ENCODE measurements around the gene MUS81. TPM values are rescaled to one million over a fixed set of nuclear protein-coding genes. Genes with fewer than 3 reads are reported as not detected.

The MUS81 gene
- total and polyA plus RNA-seq, 2 experiments from 2014 or later, result 23.8 to 47.0 TPM

- H3K9me3 ChIP-seq (ENCODE audit: low read depth), result no peaks in the 10 kb centered on the region
- 75% methylated on average over 11 of the region's 11 CpGs for WGBS (ENCODE audit: low lambda C conversion rate, missing lambda C conversion rate)
- H3K36me3 ChIP-seq (replicated peaks; ENCODE audit: insufficient read depth, low read depth), result no peaks in the 10 kb centered on the region
- peak overlapping the region; percentile 93 for H3K4me2 ChIP-seq
- no peaks in the 10 kb centered on the region for H3K9me2 ChIP-seq (replicated peaks; ENCODE audit: insufficient read depth)
- TF ChIP-seq EZH2 (IDR thresholded peaks at IDR 0.05; ENCODE audit: borderline replicate concordance) (no peak), EZH2phosphoT487 (IDR thresholded peaks at IDR 0.05; ENCODE audit: low read depth, severe bottlenecking, unreplicated experiment) (no peak), CTCF (IDR thresholded peaks at IDR 0.05; ENCODE audit: poor library complexity) (no peak)
- H3K27ac ChIP-seq, result peak overlapping the region; percentile 23
- H3K4me1 ChIP-seq (ENCODE audit: insufficient read depth), result peaks cover 15% of the 10 kb centered on the region
- no peak for DNase-seq (ENCODE audit: low spot score)
- H3K79me2 ChIP-seq, result no peaks in the 10 kb centered on the region
- H3K27me3 ChIP-seq, result peaks cover 25% of the 10 kb centered on the region
- no peaks in the 10 kb centered on the region for H4K20me1 ChIP-seq (ENCODE audit: insufficient read depth, poor library complexity, severe bottlenecking)
- H2AFZ ChIP-seq, result peak overlapping the region; percentile 1
- no peak overlapping the region for H3K4me3 ChIP-seq
Observed at GRCh38 chr11:65900899-65901180, 40.6 kb downstream of the MUS81 start.

- H3K36me3 ChIP-seq (replicated peaks; ENCODE audit: insufficient read depth, low read depth), result no peaks in the 10 kb centered on the region
- no peaks in the 10 kb centered on the region for H3K9me3 ChIP-seq (ENCODE audit: low read depth)
- WGBS (ENCODE audit: low lambda C conversion rate, missing lambda C conversion rate), result 15% methylated on average over 5 of the region's 5 CpGs
- peak; percentile 69 for DNase-seq (ENCODE audit: low spot score)
- no peak overlapping the region for H3K4me3 ChIP-seq
- no peak overlapping the region for H2AFZ ChIP-seq
- peaks cover 21% of the 10 kb centered on the region for H3K27me3 ChIP-seq
- H3K4me1 ChIP-seq (ENCODE audit: insufficient read depth), result peaks cover 15% of the 10 kb centered on the region
- no peaks in the 10 kb centered on the region for H3K9me2 ChIP-seq (replicated peaks; ENCODE audit: insufficient read depth)
- no peaks in the 10 kb centered on the region for H4K20me1 ChIP-seq (ENCODE audit: insufficient read depth, poor library complexity, severe bottlenecking)
- TF ChIP-seq CTCF (IDR thresholded peaks at IDR 0.05; ENCODE audit: poor library complexity), result no peak
- peak overlapping the region; percentile 64 for H3K27ac ChIP-seq
- no peaks in the 10 kb centered on the region for H3K79me2 ChIP-seq
- H3K4me2 ChIP-seq, result no peak overlapping the region
Observed at GRCh38 chr11:65903068-65903481, 42.8 kb downstream of the MUS81 start.

GRCh38 chr11:65903715-65904114, 43.5 kb downstream of the MUS81 start:
- H3K4me2 ChIP-seq, result no peak overlapping the region
- no peak for TF ChIP-seq EZH2 (IDR thresholded peaks at IDR 0.05; ENCODE audit: borderline replicate concordance)
- TF ChIP-seq EZH2phosphoT487 (IDR thresholded peaks at IDR 0.05; ENCODE audit: low read depth, severe bottlenecking, unreplicated experiment), result no peak
- TF ChIP-seq CTCF (IDR thresholded peaks at IDR 0.05; ENCODE audit: poor library complexity), result no peak
- peak overlapping the region; percentile 55 for H3K27ac ChIP-seq
- no peaks in the 10 kb centered on the region for H3K36me3 ChIP-seq (replicated peaks; ENCODE audit: insufficient read depth, low read depth)
- DNase-seq (ENCODE audit: low spot score), result no peak
- WGBS (ENCODE audit: low lambda C conversion rate, missing lambda C conversion rate), result 85% methylated on average over 8 of the region's 8 CpGs
- no peak overlapping the region for H2AFZ ChIP-seq
- H3K4me1 ChIP-seq (ENCODE audit: insufficient read depth), result peaks cover 15% of the 10 kb centered on the region
- H3K9me2 ChIP-seq (replicated peaks; ENCODE audit: insufficient read depth), result no peaks in the 10 kb centered on the region
- no peaks in the 10 kb centered on the region for H3K79me2 ChIP-seq
- H4K20me1 ChIP-seq (ENCODE audit: insufficient read depth, poor library complexity, severe bottlenecking), result no peaks in the 10 kb centered on the region
- H3K27me3 ChIP-seq, result peaks cover 19% of the 10 kb centered on the region
- H3K9me3 ChIP-seq (ENCODE audit: low read depth), result no peaks in the 10 kb centered on the region
- no peak overlapping the region for H3K4me3 ChIP-seq

GRCh38 chr11:65906602-65907001, 46.4 kb downstream of the MUS81 start:
- Histone ChIP-seq H3K9me3 (ENCODE audit: low read depth) (no peaks in the 10 kb centered on the region), H3K9me2 (replicated peaks; ENCODE audit: insufficient read depth) (no peaks in the 10 kb centered on the region), H4K20me1 (ENCODE audit: insufficient read depth, poor library complexity, severe bottlenecking) (no peaks in the 10 kb centered on the region), H3K79me2 (no peaks in the 10 kb centered on the region), H3K4me2 (no peak overlapping the region), H3K27me3 (peaks cover 1% of the 10 kb centered on the region), H3K36me3 (replicated peaks; ENCODE audit: insufficient read depth, low read depth) (no peaks in the 10 kb centered on the region), H2AFZ (no peak overlapping the region), H3K27ac (no peak overlapping the region), H3K4me1 (ENCODE audit: insufficient read depth) (peaks cover 2% of the 10 kb centered on the region), H3K4me3 (no peak overlapping the region)
- 88% methylated on average over 5 of the region's 5 CpGs for WGBS (ENCODE audit: low lambda C conversion rate, missing lambda C conversion rate)
- DNase-seq (ENCODE audit: low spot score), result no peak
- TF ChIP-seq EZH2phosphoT487 (IDR thresholded peaks at IDR 0.05; ENCODE audit: low read depth, severe bottlenecking, unreplicated experiment) (no peak), EZH2 (IDR thresholded peaks at IDR 0.05; ENCODE audit: borderline replicate concordance) (no peak), CTCF (IDR thresholded peaks at IDR 0.05; ENCODE audit: poor library complexity) (no peak)
